ENCODE results near the gene LGALS4. TPM values are rescaled to one million over a fixed set of nuclear protein-coding genes. Genes with fewer than 3 reads are reported as not detected.
A peak's percentile ranks its signal among the peaks of the same experiment; 100 is the strongest.

LGALS4 gene
- total and polyA plus RNA-seq, 9 of the 15 experiments (the other 6 are each of a cell fraction or from before 2014, with no cell fraction given) = 0.08 to 1.1 (median 0.30) TPM; not detected in 3

DNA sequence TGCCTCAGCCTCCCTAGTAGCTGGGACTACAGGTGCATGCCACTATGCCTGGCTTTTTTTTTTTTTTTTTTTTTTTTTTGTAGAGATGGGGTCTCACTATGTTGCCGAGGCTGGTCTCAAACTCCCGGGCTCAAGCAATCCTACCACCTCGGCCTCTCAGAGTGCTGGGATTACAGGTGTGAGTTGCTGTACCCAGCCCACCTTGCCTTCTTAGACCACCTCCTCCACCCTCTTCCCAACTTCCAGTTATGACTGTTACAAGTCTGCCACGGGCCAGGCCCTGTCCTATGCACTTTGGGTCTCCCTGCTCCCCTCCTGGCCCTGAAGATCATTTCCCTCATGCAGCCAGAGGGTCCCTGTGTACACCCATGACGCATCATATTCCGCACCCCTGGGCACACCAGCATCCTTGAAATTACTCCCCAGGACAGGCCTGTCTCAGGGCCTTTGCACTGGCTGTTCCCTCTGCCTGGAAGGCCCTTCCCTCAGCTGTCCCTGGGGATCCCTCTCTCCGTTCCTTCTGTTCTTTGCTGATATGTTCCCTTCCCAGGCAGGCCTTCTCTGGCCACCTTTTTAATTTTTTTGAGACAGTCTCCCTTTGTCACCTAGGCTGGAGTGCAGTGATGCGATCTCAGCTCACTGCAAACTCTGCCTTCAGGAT lies 3.0 kb downstream of the LGALS4 start:
- Histone ChIP-seq H3K9me1 (ENCODE audit: control insufficient read depth, insufficient read depth, low read length) (no peaks in the 10 kb centered on the region), H4K20me1 (replicated peaks; ENCODE audit: control insufficient read depth, insufficient read depth, low read length) (no peaks in the 10 kb centered on the region), H2AFZ (ENCODE audit: low read depth, low read length) (no peak overlapping the region), H3K9ac (ENCODE audit: insufficient read depth in 1 of 2, low read depth in 2 of 2, low read length in 2 of 2) (no peak overlapping the region), H3K27me3 (ENCODE audit: control insufficient read depth in 2 of 2, insufficient read depth in 2 of 2, low read length in 2 of 2) (no peaks in the 10 kb centered on the region; a peak in 1 of 5 replicates), H3K4me2 (ENCODE audit: insufficient read depth, low read length) (no peak overlapping the region), H3K9me3 (replicated peaks; ENCODE audit: control insufficient read depth, insufficient read depth, low read depth, low read length) (no peaks in the 10 kb centered on the region), H3K4me1 (replicated peaks in 1 of 2; ENCODE audit: control insufficient read depth in 2 of 2, insufficient read depth in 2 of 2, low read length in 2 of 2) (peaks cover 0 to 26% of the 10 kb centered on the region in 2 experiments; a peak in 4 of 5 replicates), H3K36me3 (ENCODE audit: control insufficient read depth, insufficient read depth, low read length) (no peaks in the 10 kb centered on the region), H3K27ac (ENCODE audit: extremely low read depth, low read depth, low read length) (no peak overlapping the region), H3K79me2 (ENCODE audit: control insufficient read depth, insufficient read depth, low read length) (no peaks in the 10 kb centered on the region), H3K4me3 (no peak overlapping the region)
- intact Hi-C loops (cut with micrococcal nuclease) (no loop called here), in situ Hi-C loops (cut with MboI) (no loop called here)
- ATAC-seq = no peak
- CTCF ChIA-PET (ENCODE audit: low intra/inter-chr PET ratio) = no interaction called here
- no TSS peak for BruUV-seq (replicated peaks)
- DNase-seq (ENCODE audit: extremely low read depth in 1 of 4, low spot score in 3 of 4) = no peak
- no peak for FAIRE-seq
- POLR2A ChIA-PET = no interaction called here
- no peak for TF ChIP-seq RUNX1 (IDR thresholded peaks at IDR 0.05; ENCODE audit: low read depth)
- TF ChIP-seq NUFIP1 (IDR thresholded peaks at IDR 0.05; ENCODE audit: partially characterized antibody) = no peak
- peak; percentile 33; the same call in 1 of the 2 replicates for TF ChIP-seq BCOR (IDR thresholded peaks at IDR 0.05)
- TF ChIP-seq MECOM (CRISPR knock-in tag; IDR thresholded peaks at IDR 0.05) = no peak
- TF ChIP-seq ZNF696 (CRISPR knock-in tag; conservative IDR thresholded peaks at IDR 0.05) = no peak
- TF ChIP-seq, protein P1, sequence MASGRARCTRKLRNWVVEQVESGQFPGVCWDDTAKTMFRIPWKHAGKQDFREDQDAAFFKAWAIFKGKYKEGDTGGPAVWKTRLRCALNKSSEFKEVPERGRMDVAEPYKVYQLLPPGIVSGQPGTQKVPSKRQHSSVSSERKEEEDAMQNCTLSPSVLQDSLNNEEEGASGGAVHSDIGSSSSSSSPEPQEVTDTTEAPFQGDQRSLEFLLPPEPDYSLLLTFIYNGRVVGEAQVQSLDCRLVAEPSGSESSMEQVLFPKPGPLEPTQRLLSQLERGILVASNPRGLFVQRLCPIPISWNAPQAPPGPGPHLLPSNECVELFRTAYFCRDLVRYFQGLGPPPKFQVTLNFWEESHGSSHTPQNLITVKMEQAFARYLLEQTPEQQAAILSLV (tag; IDR thresholded peaks at IDR 0.05) = no peak
- TF ChIP-seq STAT5B (CRISPR knock-in tag; IDR thresholded peaks at IDR 0.05) = no peak
- no peak for TF ChIP-seq ZNF23 (CRISPR knock-in tag; IDR thresholded peaks at IDR 0.05)
- peak; percentile 90 for TF ChIP-seq ZNF121 (CRISPR knock-in tag; conservative IDR thresholded peaks at IDR 0.05)
- TF ChIP-seq KLF10 (CRISPR knock-in tag; IDR thresholded peaks at IDR 0.05) = no peak
- no peak for TF ChIP-seq ELF4 (CRISPR knock-in tag; IDR thresholded peaks at IDR 0.05)
- peak; percentile 27 for TF ChIP-seq RBM25 (IDR thresholded peaks at IDR 0.05; ENCODE audit: low read depth, low read length, severe bottlenecking)
- no peak for TF ChIP-seq CSDE1 (IDR thresholded peaks at IDR 0.05)
- TF ChIP-seq, protein P2, sequence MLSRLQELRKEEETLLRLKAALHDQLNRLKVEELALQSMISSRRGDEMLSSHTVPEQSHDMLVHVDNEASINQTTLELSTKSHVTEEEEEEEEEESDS (CRISPR knock-in tag; IDR thresholded peaks at IDR 0.05) = no peak
- TF ChIP-seq CXXC5 (CRISPR knock-in tag; IDR thresholded peaks at IDR 0.05) = no peak
- TF ChIP-seq GTF2F1 (IDR thresholded peaks at IDR 0.05; ENCODE audit: low read depth, low read length) = no peak
- no peak for TF ChIP-seq SAFB2 (IDR thresholded peaks at IDR 0.05; ENCODE audit: borderline replicate concordance, low read depth, low read length, severe bottlenecking)
- 80% methylated on average over 6 of the region's 8 CpGs for WGBS (ENCODE audit: insufficient coverage, low coverage, missing lambda C conversion rate)
